Neuronal stem cell (in vitro differentiated cells): ENCODE results near the gene ADRA2C.
A peak's percentile ranks its signal among the peaks of the same experiment; 100 is the strongest.

Source experiments
- DNase-seq: peaks from one replicate; pipeline ENCODE4 v3.0.0-alpha.2; 2013; ENCODE audit warnings: low spot score
- H2AFZ ChIP-seq: one replicate; pipeline ENCODE4 v1.6.1; 2013; ENCODE audit warnings: mild to moderate bottlenecking, low read length, inconsistent platforms
- H2AK5ac ChIP-seq: 2 replicates; pipeline ENCODE4 v1.6.1; 2013; ENCODE audit warnings: low read depth, mild to moderate bottlenecking, inconsistent platforms, low read length, moderate library complexity, mixed read lengths
- H2BK120ac ChIP-seq: 2 replicates; pipeline ENCODE4 v1.6.1; 2013; ENCODE audit warnings: low read depth, mild to moderate bottlenecking, inconsistent platforms, low read length, moderate library complexity, mixed read lengths
- H2BK12ac ChIP-seq: one replicate; pipeline ENCODE4 v1.6.1; 2013; ENCODE audit warnings: low read length, inconsistent platforms
- H2BK15ac ChIP-seq: 2 replicates; pipeline ENCODE4 v1.6.1; 2013; ENCODE audit warnings: mild to moderate bottlenecking, low read length, inconsistent platforms, mixed read lengths
- H2BK5ac ChIP-seq: one replicate; pipeline ENCODE4 v1.6.1; 2013; ENCODE audit warnings: inconsistent platforms, mild to moderate bottlenecking, low read length, moderate library complexity
- H3K14ac ChIP-seq: one replicate; pipeline ENCODE4 v1.6.1; 2013; ENCODE audit warnings: low read length, inconsistent platforms
- H3K18ac ChIP-seq: 2 replicates; pipeline ENCODE4 v1.6.1; 2013; ENCODE audit warnings: low read length, inconsistent platforms
- H3K23ac ChIP-seq: 2 replicates; pipeline ENCODE4 v1.6.1; 2013; ENCODE audit warnings: low read depth, mild to moderate bottlenecking, mixed read lengths, low read length, inconsistent platforms; ENCODE audit not compliant: poor library complexity
- H3K27ac ChIP-seq: replicated peaks from 3 replicates; pipeline ENCODE4 v1.5.1; 2013; ENCODE audit warnings: low read length, inconsistent platforms
- H3K27me3 ChIP-seq, 3 experiments: 2 replicates each; pipeline ENCODE4 v1.6.1; 2013; ENCODE audit warnings: low read length in 3 of 3, mild to moderate bottlenecking in 2 of 3, inconsistent platforms in 1 of 3, low read depth in 1 of 3, mixed read lengths in 1 of 3, moderate library complexity in 1 of 3; ENCODE audit not compliant: control insufficient read depth in 3 of 3, insufficient read depth in 3 of 3
- H3K36me3 ChIP-seq, 2 donors: replicated peaks in 1 of 2; 2 replicates each; pipeline ENCODE4 v1.6.1; 2013; ENCODE audit warnings: low read length in 2 of 2; ENCODE audit not compliant: control insufficient read depth in 2 of 2, insufficient read depth in 2 of 2
- H3K4ac ChIP-seq: 2 replicates; pipeline ENCODE4 v1.6.1; 2013; ENCODE audit warnings: inconsistent platforms, mild to moderate bottlenecking, low read length, moderate library complexity
- H3K4me1 ChIP-seq, 2 donors: 1 replicate in 1 of 2; 2 replicates in 1 of 2; pipeline ENCODE4 v1.6.1; 2013; ENCODE audit warnings: low read length in 2 of 2, low read depth in 1 of 2; ENCODE audit not compliant: control insufficient read depth in 2 of 2, insufficient read depth in 1 of 2
- H3K4me2 ChIP-seq: one replicate; pipeline ENCODE4 v1.6.1; 2013; ENCODE audit warnings: mild to moderate bottlenecking, low read length, inconsistent platforms; ENCODE audit not compliant: insufficient read depth, poor library complexity, severe bottlenecking
- H3K4me3 ChIP-seq, 2 donors: 2 replicates each; pipeline ENCODE4 v1.5.1; 2013; ENCODE audit warnings: low read length in 2 of 2, mild to moderate bottlenecking in 2 of 2, inconsistent platforms in 1 of 2, moderate library complexity in 1 of 2
- H3K79me1 ChIP-seq: one replicate; pipeline ENCODE4 v1.6.1; 2013; ENCODE audit warnings: low read depth, mild to moderate bottlenecking, inconsistent platforms, low read length, moderate library complexity
- H3K9ac ChIP-seq: one replicate; pipeline ENCODE4 v1.6.1; 2013; ENCODE audit warnings: mild to moderate bottlenecking, low read depth, low read length, inconsistent platforms; ENCODE audit not compliant: poor library complexity
- H3K9me3 ChIP-seq, 2 donors: replicated peaks in 1 of 2; 2 replicates each; pipeline versions ENCODE3 to v1.6.1; 2013; ENCODE audit warnings: low read length in 2 of 2, mild to moderate bottlenecking in 2 of 2, inconsistent platforms in 1 of 2, low read depth in 1 of 2, mixed read lengths in 1 of 2, moderate library complexity in 1 of 2; ENCODE audit not compliant: control insufficient read depth in 2 of 2, insufficient read depth in 1 of 2
- H4K8ac ChIP-seq: one replicate; pipeline ENCODE4 v1.6.1; 2013; ENCODE audit warnings: low read depth, mild to moderate bottlenecking, inconsistent platforms, low read length, moderate library complexity
- H4K91ac ChIP-seq: one replicate; pipeline ENCODE4 v1.6.1; 2013; ENCODE audit warnings: low read length, low read depth, mild to moderate bottlenecking, inconsistent platforms; ENCODE audit not compliant: poor library complexity
- WGBS, 2 donors: extraction: QIAGEN DNeasy Blood & Tissue Kit; methylation state at CpG; one replicate each; pipeline ENCODE4 v1.1.7; 2013; ENCODE audit warnings: missing lambda C conversion rate in 2 of 2, mixed read lengths in 1 of 2; ENCODE audit not compliant: insufficient read length in 2 of 2, insufficient replicate concordance in 1 of 2; ENCODE audit errors: extremely low coverage in 2 of 2; 5-methylcytosine and 5-hydroxymethylcytosine counted together

Gene ADRA2C

DNA sequence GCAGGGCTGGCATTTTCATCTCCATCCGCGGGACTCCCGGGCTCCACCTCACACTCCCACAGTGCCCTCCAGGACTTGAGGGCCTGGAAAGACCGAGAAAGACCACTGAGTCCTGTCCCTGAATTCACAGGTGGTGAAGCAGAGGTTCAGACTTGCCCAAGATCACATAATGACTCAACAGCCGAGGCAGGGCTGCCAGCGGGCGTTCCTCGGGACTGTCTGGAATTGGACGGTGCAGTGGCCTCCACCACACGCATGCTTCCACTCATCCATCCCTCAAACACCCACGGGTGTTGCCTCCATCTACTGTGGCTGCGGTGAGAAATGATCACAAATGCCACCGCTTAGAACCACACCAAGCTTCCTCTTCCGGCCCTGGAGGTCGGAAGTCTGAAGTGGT, 6.9 kb upstream of the ADRA2C start:
- no peak overlapping the region for H3K9ac ChIP-seq
- peaks cover 0 to 7% of the 10 kb centered on the region in 2 donors for H3K9me3 ChIP-seq
- no peak overlapping the region for H4K8ac ChIP-seq
- no peak overlapping the region for H3K4ac ChIP-seq
- no peaks in the 10 kb centered on the region for H3K4me1 ChIP-seq
- H3K36me3 ChIP-seq: no peaks in the 10 kb centered on the region
- H2BK15ac ChIP-seq: peak overlapping the region; percentile 33
- H3K23ac ChIP-seq: no peak overlapping the region
- no peak overlapping the region for H3K14ac ChIP-seq
- peak overlapping the region; percentile 40 for H3K18ac ChIP-seq
- no peak overlapping the region for H3K27ac ChIP-seq
- no peak overlapping the region for H2BK5ac ChIP-seq
- no peak for DNase-seq
- no peak overlapping the region for H2BK120ac ChIP-seq
- peak overlapping the region; percentile 78 for H2AK5ac ChIP-seq
- H2AFZ ChIP-seq: no peak overlapping the region
- H3K27me3 ChIP-seq: peaks cover 0 to 18% (median under 1%) of the 10 kb centered on the region in 3 experiments
- H2BK12ac ChIP-seq: no peak overlapping the region
- no peak overlapping the region for H3K4me2 ChIP-seq
- no peak overlapping the region for H3K4me3 ChIP-seq
- WGBS, 2 donors: no CpG with 5 or more reads among the region's 15 CpGs
- H4K91ac ChIP-seq: no peak overlapping the region
- peaks cover 6% of the 10 kb centered on the region for H3K79me1 ChIP-seq

- no peak for DNase-seq
- H3K23ac ChIP-seq: peak overlapping the region; percentile 21
- no peak overlapping the region for H3K9ac ChIP-seq
- no peak overlapping the region for H4K91ac ChIP-seq
- peaks cover 0 to 29% (median 9%) of the 10 kb centered on the region in 3 experiments for H3K27me3 ChIP-seq
- peaks cover 6% of the 10 kb centered on the region for H3K79me1 ChIP-seq
- peak overlapping the region; percentile 60 for H3K14ac ChIP-seq
- no CpG with 5 or more reads among the region's 10 CpGs for WGBS, 2 donors
- H3K27ac ChIP-seq: no peak overlapping the region
- H3K9me3 ChIP-seq: peaks cover 0 to 4% of the 10 kb centered on the region in 2 donors
- H3K36me3 ChIP-seq: no peaks in the 10 kb centered on the region
- peaks cover 0 to 3% of the 10 kb centered on the region in 2 donors for H3K4me1 ChIP-seq
- no peak overlapping the region for H3K4me3 ChIP-seq
- H2BK5ac ChIP-seq: no peak overlapping the region
- H2AK5ac ChIP-seq: peak overlapping the region; percentile 53
- peak overlapping the region; percentile 42 for H3K18ac ChIP-seq
- no peak overlapping the region for H2BK15ac ChIP-seq
- no peak overlapping the region for H4K8ac ChIP-seq
- no peak overlapping the region for H3K4me2 ChIP-seq
- H2AFZ ChIP-seq: no peak overlapping the region
- H2BK12ac ChIP-seq: no peak overlapping the region
- H2BK120ac ChIP-seq: no peak overlapping the region
- no peak overlapping the region for H3K4ac ChIP-seq
These were observed 5.8 kb upstream of the ADRA2C start for GRCh38 chr4:3760346-3760745.

- peaks cover 0 to 3% of the 10 kb centered on the region in 2 donors for H3K4me1 ChIP-seq
- peaks cover 6% of the 10 kb centered on the region for H3K79me1 ChIP-seq
- no peak for DNase-seq
- no peak overlapping the region for H3K4ac ChIP-seq
- H3K4me3 ChIP-seq: no peak overlapping the region
- H2AK5ac ChIP-seq: peak overlapping the region; percentile 96
- H3K27ac ChIP-seq: no peak overlapping the region
- no peak overlapping the region for H2BK120ac ChIP-seq
- H2BK5ac ChIP-seq: no peak overlapping the region
- H2BK15ac ChIP-seq: no peak overlapping the region
- H4K91ac ChIP-seq: no peak overlapping the region
- H3K9ac ChIP-seq: no peak overlapping the region
- H3K23ac ChIP-seq: no peak overlapping the region
- peaks cover 0 to 30% (median 9%) of the 10 kb centered on the region in 3 experiments for H3K27me3 ChIP-seq
- peak overlapping the region; percentile 42 for H3K18ac ChIP-seq
- H3K36me3 ChIP-seq: no peaks in the 10 kb centered on the region
- H3K14ac ChIP-seq: no peak overlapping the region
- H3K4me2 ChIP-seq: no peak overlapping the region
- no peak overlapping the region for H2BK12ac ChIP-seq
- WGBS, 2 donors: no CpG with 5 or more reads among the region's 5 CpGs
- no peak overlapping the region for H4K8ac ChIP-seq
- peaks cover 0 to 4% of the 10 kb centered on the region in 2 donors for H3K9me3 ChIP-seq
- H2AFZ ChIP-seq: no peak overlapping the region
These were observed 5.3 kb upstream of the ADRA2C start for GRCh38 chr4:3760841-3761240.

DNA sequence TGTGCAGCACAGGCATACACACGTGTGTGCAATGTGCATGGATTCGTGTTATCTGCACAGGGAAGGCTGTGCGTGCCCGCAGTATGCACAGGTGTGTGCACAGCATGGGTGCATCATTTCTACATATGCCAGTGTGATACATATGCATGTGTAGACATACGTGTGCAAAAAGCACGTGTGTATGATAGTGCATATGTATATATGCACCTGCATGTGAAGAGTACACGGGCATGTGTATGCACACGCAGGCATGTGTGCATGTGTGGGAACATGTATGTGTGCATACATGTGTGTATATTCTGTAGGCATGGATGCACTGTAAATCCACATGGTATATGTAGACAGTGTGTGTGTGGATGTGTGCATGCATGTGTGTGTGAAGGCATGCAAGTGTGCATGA, 3.9 kb upstream of the ADRA2C start:
- H2BK15ac ChIP-seq: no peak overlapping the region
- no peak for DNase-seq
- H4K91ac ChIP-seq: peak overlapping the region; percentile 83
- no peak overlapping the region for H3K14ac ChIP-seq
- H3K4me1 ChIP-seq: peaks cover 0 to 8% of the 10 kb centered on the region in 2 donors
- H2BK5ac ChIP-seq: no peak overlapping the region
- H2BK120ac ChIP-seq: no peak overlapping the region
- WGBS, 2 donors: no CpG with 5 or more reads among the region's 8 CpGs
- H3K9me3 ChIP-seq: peaks cover 3 to 6% of the 10 kb centered on the region in 2 donors
- H3K9ac ChIP-seq: peak overlapping the region; percentile 86
- no peak overlapping the region for H3K4me3 ChIP-seq
- no peak overlapping the region for H3K27ac ChIP-seq
- H2BK12ac ChIP-seq: no peak overlapping the region
- no peak overlapping the region for H2AFZ ChIP-seq
- H3K4me2 ChIP-seq: no peak overlapping the region
- no peaks in the 10 kb centered on the region for H3K36me3 ChIP-seq
- no peak overlapping the region for H3K4ac ChIP-seq
- peak overlapping the region; percentile 40 for H3K18ac ChIP-seq
- H2AK5ac ChIP-seq: peak overlapping the region; percentile 8
- peak overlapping the region; percentile 94 for H3K23ac ChIP-seq
- H4K8ac ChIP-seq: peak overlapping the region; percentile 94
- peaks cover 5 to 39% (median 16%) of the 10 kb centered on the region in 3 experiments for H3K27me3 ChIP-seq
- peaks cover 6% of the 10 kb centered on the region for H3K79me1 ChIP-seq
